NT2/D1 (cell line): ENCODE data around the gene FBXL22.

Experiments used
- SUZ12 ChIP-seq: IDR thresholded peaks from 2 replicates; pipeline ENCODE4 v1.6.1; 2011; ENCODE audit not compliant: insufficient read length, insufficient read depth; ENCODE audit errors: extremely low read depth
- YY1 ChIP-seq: IDR thresholded peaks from 2 replicates; pipeline ENCODE4 v1.6.1; 2011; ENCODE audit not compliant: insufficient read length, insufficient read depth
- ZNF274 ChIP-seq: IDR thresholded peaks from 2 replicates; pipeline ENCODE4 v1.6.1; 2011; ENCODE audit warnings: mild to moderate bottlenecking, low read depth, low read length

DNA sequence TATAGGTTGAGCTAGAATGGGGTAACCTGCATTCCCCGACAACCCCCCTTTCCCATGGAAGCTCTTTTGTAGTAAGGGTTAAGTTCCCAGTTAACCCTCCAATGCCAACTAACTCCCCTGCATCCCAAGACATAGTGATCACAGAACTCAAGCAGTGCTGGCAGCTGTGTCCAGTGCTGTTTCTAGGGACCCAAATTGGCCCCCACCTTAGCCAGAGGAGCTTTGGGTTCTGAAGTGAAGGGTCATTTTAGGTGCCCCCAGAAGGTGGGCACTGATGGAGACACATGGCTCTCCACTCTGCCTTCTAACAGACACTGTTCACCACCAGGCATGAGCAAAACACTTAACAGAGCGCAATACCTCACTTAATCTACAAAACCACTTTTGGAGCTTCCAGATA lies 7.1 kb downstream of the FBXL22 start:
- no peak for TF ChIP-seq SUZ12
- TF ChIP-seq ZNF274: no peak
- no peak for TF ChIP-seq YY1
